Prostate gland (tissue), 2 donors: ENCODE results near the gene ADGRD1. TPM values are rescaled to one million over a fixed set of nuclear protein-coding genes. Genes with fewer than 3 reads are reported as not detected.
"Not testable (repeated sequence)": the region's sequence is repeated elsewhere in the genome, so short reads cannot be mapped to it uniquely, and the experiment has no call there.

Source experiments
- DNase-seq: peaks from one replicate; pipeline ENCODE4 v3.0.0-alpha.2; 2019; ENCODE audit warnings: low spot score
- H3K27ac ChIP-seq, 2 donors: fragments of 200-600 bp; sonication (generic); 2 replicates each; pipeline ENCODE4 v1.5.1; 2017 to 2019
- H3K27me3 ChIP-seq: fragments of 200-600 bp; sonication (generic); replicated peaks from 2 replicates; pipeline ENCODE4 v1.5.1; 2019; ENCODE audit not compliant: insufficient read depth
- H3K36me3 ChIP-seq, 2 donors: fragments of 200-600 bp; sonication (generic); 1 replicate in 1 of 2; 2 replicates in 1 of 2; pipeline versions ENCODE4 v1.5.1 to v1.8.1; 2017 to 2019
- H3K4me1 ChIP-seq: fragments of 200-600 bp; sonication (generic); replicated peaks from 2 replicates; pipeline ENCODE4 v1.5.1; 2019
- H3K4me3 ChIP-seq, 2 donors: fragments of 200-600 bp; sonication (generic); 2 replicates each; pipeline ENCODE4 v1.5.1; 2017 to 2019
- H3K9me3 ChIP-seq: fragments of 200-600 bp; sonication (generic); 2 replicates; pipeline ENCODE4 v1.5.1; 2017
- POLR2A ChIP-seq: fragments of 450-650 bp; IDR thresholded peaks from one replicate; pipeline ENCODE4 v1.6.1; 2016; ENCODE audit warnings: antibody characterized with exemption, mild to moderate bottlenecking
- POLR2AphosphoS5 ChIP-seq: sonication (generic); formaldehyde crosslinking; IDR thresholded peaks from one replicate; pipeline ENCODE4 v1.6.1; 2017; ENCODE audit warnings: antibody characterized with exemption
- WGBS: methylation state at CpG from one replicate; pipeline ENCODE4 v1.1.5; 2018; 5-methylcytosine and 5-hydroxymethylcytosine counted together
- intact Hi-C: fragments of 100-400 bp; cut with DNase I; formaldehyde crosslinking; loops from one replicate; pipeline ENCODE4 v1.14.2; 2022
- total RNA-seq, 2 donors: library from RNA; depleted of rRNA; stranded (reverse); fragments of >200 nt; gene quantifications; one replicate each; pipeline ENCODE4 v1.1.0, GENCODE V29; 2016
- TF ChIP-seq, protein P1 (sequence below), 4 experiments: fragments of 200-600 bp in 2 of 4; fragments of 450-650 bp in 2 of 4; sonication (generic) in 2 of 4; IDR thresholded peaks; 1 replicate in 3 of 4; 2 replicates in 1 of 4; pipeline ENCODE4 v1.5.1; 2016 to 2019; ENCODE audit warnings: antibody characterized with exemption in 4 of 4, mild to moderate bottlenecking in 2 of 4, moderate library complexity in 2 of 4

ADGRD1 gene
- total RNA-seq, 2 donors from 2014 or later: 4.3 to 20.9 TPM

DNA sequence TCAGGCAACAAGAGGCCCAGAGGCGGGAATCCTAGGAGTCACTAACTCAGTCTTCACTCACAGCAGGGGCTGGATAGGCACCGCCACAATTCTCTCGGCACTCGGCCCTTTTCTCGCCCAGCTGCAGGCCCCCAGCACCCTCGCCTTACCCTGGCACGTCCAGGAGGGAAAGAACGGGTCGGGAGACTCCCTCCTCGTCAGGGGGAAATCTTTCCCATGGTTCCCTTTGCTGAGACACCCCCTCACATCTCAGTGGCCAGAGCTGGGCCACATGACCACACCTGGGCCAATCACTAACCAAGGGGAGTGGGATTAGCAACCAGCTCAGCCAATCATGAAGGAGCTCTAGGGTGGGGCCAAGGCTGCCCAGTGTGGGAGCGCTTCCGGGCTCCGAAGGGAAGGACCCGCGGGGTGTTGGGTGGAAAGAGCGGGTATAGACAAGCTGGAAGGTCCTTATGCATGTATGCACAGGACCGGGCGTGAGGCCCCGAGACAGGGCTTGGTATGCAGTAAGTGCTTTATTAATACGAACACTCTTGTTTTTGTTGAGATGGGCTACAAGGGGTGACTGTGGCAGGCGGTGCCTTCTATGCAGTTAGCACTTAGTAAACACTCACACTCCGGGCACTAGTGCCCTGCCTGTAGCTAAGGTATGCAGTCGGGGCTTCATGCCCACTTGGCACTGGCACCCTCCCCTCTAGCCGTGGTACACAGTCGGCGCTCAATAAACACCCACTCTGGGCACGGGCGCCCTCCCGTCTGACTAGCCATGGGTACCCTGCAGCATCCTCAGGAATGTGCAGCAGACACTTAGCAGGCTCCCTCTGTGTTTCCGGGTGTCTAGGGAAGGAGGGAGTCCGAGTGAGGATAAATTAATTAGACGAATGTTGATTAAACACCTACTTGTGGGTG lies 40.3 kb downstream of the ADGRD1 start:
- no peak overlapping the region for H3K27ac ChIP-seq
- H3K9me3 ChIP-seq: no peaks in the 10 kb centered on the region
- TF ChIP-seq POLR2AphosphoS5 (no peak), POLR2A (no peak)
- TF ChIP-seq, protein P1, sequence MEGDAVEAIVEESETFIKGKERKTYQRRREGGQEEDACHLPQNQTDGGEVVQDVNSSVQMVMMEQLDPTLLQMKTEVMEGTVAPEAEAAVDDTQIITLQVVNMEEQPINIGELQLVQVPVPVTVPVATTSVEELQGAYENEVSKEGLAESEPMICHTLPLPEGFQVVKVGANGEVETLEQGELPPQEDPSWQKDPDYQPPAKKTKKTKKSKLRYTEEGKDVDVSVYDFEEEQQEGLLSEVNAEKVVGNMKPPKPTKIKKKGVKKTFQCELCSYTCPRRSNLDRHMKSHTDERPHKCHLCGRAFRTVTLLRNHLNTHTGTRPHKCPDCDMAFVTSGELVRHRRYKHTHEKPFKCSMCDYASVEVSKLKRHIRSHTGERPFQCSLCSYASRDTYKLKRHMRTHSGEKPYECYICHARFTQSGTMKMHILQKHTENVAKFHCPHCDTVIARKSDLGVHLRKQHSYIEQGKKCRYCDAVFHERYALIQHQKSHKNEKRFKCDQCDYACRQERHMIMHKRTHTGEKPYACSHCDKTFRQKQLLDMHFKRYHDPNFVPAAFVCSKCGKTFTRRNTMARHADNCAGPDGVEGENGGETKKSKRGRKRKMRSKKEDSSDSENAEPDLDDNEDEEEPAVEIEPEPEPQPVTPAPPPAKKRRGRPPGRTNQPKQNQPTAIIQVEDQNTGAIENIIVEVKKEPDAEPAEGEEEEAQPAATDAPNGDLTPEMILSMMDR (IDR thresholded peaks at IDR 0.05): no peak
- no peaks in the 10 kb centered on the region for H3K36me3 ChIP-seq
- no peaks in the 10 kb centered on the region for H3K27me3 ChIP-seq
- H3K4me3 ChIP-seq: no peak overlapping the region
- H3K4me1 ChIP-seq: no peaks in the 10 kb centered on the region
- WGBS: 91% methylated on average over 32 of the region's 32 CpGs
- intact Hi-C loops: no loop called here
- no peak for DNase-seq

DNA sequence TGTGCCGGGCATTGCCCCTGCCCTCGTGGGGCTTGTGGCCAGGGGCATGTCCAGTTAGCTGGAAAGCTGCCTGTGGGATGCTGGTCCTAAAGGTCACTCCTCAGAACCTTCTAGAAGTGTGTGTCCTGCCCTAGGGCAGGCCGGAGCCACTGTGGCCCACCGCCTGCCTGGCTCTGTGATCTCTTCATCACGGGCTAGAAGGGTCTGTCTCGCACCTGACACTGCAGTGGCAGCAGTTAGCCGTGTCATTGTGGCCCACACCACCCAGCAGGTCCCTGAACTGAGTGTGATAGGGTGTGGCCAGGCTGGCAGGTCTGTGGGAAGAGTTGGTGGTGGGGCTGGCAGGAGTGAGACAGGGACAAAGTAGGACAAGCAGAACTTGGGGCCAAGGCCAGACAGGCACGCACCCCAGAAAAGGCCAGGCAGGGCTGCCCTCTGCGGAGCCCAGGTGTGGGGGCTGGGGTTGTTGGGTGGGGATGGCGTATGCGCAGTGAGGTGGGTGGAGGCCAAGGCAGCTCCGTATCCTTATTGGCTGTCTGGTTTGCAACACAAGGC lies 41.2 kb downstream of the ADGRD1 start:
- no peak overlapping the region for H3K27ac ChIP-seq
- no peaks in the 10 kb centered on the region for H3K27me3 ChIP-seq
- no peak overlapping the region for H3K4me3 ChIP-seq
- intact Hi-C loops: no loop called here
- no peaks in the 10 kb centered on the region for H3K9me3 ChIP-seq
- H3K4me1 ChIP-seq: no peaks in the 10 kb centered on the region
- TF ChIP-seq POLR2A (no peak), POLR2AphosphoS5 (no peak)
- TF ChIP-seq, protein P1 (IDR thresholded peaks at IDR 0.05): no peak
- 86% methylated on average over 12 of the region's 12 CpGs for WGBS
- no peak for DNase-seq
- H3K36me3 ChIP-seq: no peaks in the 10 kb centered on the region

DNA sequence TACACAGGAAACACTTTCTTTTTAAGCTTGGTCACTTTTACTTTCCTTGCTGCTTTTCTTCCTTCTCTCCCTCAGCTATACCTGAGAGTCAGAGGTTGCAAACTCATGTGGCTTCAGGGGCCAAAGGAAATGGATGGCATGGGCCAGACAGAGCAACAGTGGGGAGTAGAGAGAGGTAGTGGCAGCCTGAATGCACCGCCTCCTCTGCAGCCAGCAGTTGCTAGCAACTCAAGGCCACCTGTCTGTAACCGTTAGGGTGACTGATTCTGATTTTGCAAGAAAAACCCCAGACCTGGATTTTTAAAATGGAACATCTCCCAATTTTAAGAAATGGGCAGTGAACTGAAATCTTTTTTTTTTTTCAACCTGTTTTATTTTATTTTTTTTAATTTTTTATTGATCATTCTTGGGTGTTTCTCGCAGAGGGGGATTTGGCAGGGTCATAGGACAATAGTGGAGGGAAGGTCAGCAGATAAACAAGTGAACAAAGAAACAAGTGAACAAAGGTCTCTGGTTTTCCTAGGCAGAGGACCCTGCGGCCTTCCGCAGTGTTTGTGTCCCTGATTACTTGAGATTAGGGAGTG lies 41.8 kb downstream of the ADGRD1 start:
- intact Hi-C loops, H3K4me1 ChIP-seq, H3K27me3 ChIP-seq, H3K4me3 ChIP-seq, H3K9me3 ChIP-seq, DNase-seq, H3K36me3 ChIP-seq, H3K27ac ChIP-seq: not testable (repeated sequence)
- WGBS: 84% methylated on average over 5 of the region's 5 CpGs

DNA sequence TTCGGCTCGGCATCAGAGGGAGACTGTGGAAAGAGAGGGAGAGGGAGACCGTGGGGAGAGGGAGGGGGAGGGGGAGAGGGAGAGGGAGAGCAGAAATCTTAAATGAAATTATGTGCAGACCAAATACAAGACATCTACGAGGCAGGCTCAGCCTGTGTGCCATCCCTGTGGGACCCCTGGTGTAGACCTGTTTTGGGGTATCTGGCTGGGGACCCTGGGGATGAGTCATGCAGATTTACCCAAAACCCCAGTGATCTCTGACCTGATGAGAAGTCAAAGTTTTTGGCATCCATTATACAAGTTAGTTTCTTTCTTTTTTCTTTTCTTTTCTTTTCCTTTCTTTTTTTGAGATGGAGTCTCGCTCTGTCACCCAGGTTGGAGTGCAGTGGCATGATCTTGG lies 44.4 kb downstream of the ADGRD1 start:
- intact Hi-C loops: no loop called here
- no peak overlapping the region for H3K4me3 ChIP-seq
- H3K9me3 ChIP-seq: no peaks in the 10 kb centered on the region
- WGBS: 95% methylated on average over 5 of the region's 5 CpGs
- no peak for DNase-seq
- no peak overlapping the region for H3K27ac ChIP-seq
- H3K27me3 ChIP-seq: no peaks in the 10 kb centered on the region
- no peaks in the 10 kb centered on the region for H3K4me1 ChIP-seq
- TF ChIP-seq POLR2AphosphoS5 (no peak), POLR2A (no peak)
- TF ChIP-seq, protein P1 (IDR thresholded peaks at IDR 0.05): no peak
- H3K36me3 ChIP-seq: no peaks in the 10 kb centered on the region

DNA sequence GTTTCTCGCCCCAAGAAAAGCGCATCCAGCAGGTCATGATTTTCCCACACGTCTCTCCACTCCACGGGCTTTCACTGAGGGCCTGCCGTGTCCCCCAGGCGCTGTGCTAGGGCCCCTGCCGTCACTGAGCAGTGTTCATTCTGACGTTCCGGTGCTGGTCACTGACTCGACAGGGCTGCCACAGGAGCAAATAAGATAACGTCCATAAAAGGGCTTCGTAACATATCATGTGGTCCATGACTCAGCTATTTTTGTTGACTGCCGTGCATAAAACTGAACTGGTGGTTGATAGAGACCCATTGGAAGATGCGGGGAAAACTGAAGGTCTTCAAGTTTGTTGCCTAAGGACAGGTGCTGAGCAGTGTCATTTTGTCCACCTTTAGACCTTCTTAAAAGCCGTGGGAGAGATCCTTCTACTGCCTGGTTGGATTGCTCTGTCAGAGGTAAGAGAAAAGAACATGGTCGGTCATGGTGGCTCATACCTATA lies 46.3 kb downstream of the ADGRD1 start:
- no peaks in the 10 kb centered on the region for H3K4me1 ChIP-seq
- no peaks in the 10 kb centered on the region for H3K36me3 ChIP-seq
- intact Hi-C loops: no loop called here
- no peak overlapping the region for H3K27ac ChIP-seq
- DNase-seq: no peak
- TF ChIP-seq POLR2AphosphoS5: no peak
- TF ChIP-seq, protein P1 (IDR thresholded peaks at IDR 0.05): no peak
- TF ChIP-seq POLR2A: no peak
- 86% methylated on average over 16 of the region's 16 CpGs for WGBS
- H3K9me3 ChIP-seq: no peaks in the 10 kb centered on the region
- no peaks in the 10 kb centered on the region for H3K27me3 ChIP-seq
- no peak overlapping the region for H3K4me3 ChIP-seq
